Ovary (tissue), 3 donors: ENCODE measurements around the gene WWTR1.

Experiments used
- EP300 ChIP-seq: sonication (generic); formaldehyde crosslinking; IDR thresholded peaks from one replicate; pipeline ENCODE4 v1.6.1; 2017; ENCODE audit warnings: antibody characterized with exemption
- POLR2A ChIP-seq: fragments of 450-650 bp; IDR thresholded peaks from one replicate; pipeline ENCODE4 v1.6.1; 2017; ENCODE audit warnings: antibody characterized with exemption, mild to moderate bottlenecking, moderate library complexity
- TF ChIP-seq, protein P1 (sequence below), 3 donors: fragments of 450-650 bp in 2 of 3; fragments of 200-600 bp in 1 of 3; IDR thresholded peaks; one replicate each; pipeline versions ENCODE4 v1.5.1 to v1.8.0; 2016 to 2022; ENCODE audit warnings: antibody characterized with exemption in 3 of 3, mild to moderate bottlenecking in 1 of 3
- donor health status: DM: no; HTN: no; CAD: no.

DNA sequence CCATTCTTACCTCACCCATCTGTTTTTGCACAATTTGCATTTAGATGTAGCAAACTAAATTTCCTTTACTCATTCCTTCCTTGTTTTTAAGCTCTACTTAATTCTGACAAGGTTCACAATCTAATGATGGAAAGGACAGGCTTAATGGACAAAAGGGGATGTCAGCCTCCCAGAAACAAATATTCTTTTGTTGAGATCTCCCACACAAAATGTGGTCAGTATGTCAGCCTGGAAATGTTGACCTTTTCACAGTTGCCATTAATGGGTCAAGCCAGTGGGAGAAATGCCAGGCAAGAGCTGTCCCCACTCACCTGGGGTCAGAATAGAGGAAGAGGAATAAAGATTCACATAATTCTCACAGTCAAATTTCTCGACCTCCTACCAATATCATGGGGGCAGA is 27.0 kb downstream of the WWTR1 start:
- TF ChIP-seq, protein P1, sequence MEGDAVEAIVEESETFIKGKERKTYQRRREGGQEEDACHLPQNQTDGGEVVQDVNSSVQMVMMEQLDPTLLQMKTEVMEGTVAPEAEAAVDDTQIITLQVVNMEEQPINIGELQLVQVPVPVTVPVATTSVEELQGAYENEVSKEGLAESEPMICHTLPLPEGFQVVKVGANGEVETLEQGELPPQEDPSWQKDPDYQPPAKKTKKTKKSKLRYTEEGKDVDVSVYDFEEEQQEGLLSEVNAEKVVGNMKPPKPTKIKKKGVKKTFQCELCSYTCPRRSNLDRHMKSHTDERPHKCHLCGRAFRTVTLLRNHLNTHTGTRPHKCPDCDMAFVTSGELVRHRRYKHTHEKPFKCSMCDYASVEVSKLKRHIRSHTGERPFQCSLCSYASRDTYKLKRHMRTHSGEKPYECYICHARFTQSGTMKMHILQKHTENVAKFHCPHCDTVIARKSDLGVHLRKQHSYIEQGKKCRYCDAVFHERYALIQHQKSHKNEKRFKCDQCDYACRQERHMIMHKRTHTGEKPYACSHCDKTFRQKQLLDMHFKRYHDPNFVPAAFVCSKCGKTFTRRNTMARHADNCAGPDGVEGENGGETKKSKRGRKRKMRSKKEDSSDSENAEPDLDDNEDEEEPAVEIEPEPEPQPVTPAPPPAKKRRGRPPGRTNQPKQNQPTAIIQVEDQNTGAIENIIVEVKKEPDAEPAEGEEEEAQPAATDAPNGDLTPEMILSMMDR (IDR thresholded peaks at IDR 0.05), result no peak
- no peak for TF ChIP-seq POLR2A
- no peak for TF ChIP-seq EP300
